IPS DF 19.7 (cell line): Measurements from ENCODE around the gene TENT5A.

Experiments
- DNase-seq: peaks from one replicate; pipeline ENCODE4 v3.0.0-alpha.2; 2013; ENCODE audit warnings: low read depth, low spot score

The TENT5A gene

GRCh38 chr6:81771097-81771496, 18.6 kb upstream of the TENT5A start:
- no peak for DNase-seq

DNA sequence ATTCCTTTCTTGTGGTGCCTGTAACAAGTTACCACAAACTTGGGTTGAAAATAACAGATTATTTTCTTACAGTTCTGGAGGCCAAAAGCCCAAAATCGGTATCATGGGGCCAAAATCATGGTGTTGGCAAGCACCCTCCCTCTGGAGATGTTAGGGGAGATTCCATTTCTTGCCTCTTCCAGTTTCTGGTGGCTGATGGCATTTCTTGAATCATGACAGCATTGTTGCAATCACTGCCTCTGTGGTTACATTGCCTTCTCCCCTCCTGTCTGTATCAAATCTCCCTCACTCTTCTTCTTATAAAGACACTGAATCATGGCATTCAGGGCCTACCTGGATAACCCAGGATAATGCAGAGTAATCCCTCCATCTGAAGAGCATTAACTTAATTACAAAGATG, 17.9 kb upstream of the TENT5A start:
- DNase-seq: no peak

- no peak for DNase-seq
Observed at GRCh38 chr6:81769824-81770223, 17.3 kb upstream of the TENT5A start.

DNA sequence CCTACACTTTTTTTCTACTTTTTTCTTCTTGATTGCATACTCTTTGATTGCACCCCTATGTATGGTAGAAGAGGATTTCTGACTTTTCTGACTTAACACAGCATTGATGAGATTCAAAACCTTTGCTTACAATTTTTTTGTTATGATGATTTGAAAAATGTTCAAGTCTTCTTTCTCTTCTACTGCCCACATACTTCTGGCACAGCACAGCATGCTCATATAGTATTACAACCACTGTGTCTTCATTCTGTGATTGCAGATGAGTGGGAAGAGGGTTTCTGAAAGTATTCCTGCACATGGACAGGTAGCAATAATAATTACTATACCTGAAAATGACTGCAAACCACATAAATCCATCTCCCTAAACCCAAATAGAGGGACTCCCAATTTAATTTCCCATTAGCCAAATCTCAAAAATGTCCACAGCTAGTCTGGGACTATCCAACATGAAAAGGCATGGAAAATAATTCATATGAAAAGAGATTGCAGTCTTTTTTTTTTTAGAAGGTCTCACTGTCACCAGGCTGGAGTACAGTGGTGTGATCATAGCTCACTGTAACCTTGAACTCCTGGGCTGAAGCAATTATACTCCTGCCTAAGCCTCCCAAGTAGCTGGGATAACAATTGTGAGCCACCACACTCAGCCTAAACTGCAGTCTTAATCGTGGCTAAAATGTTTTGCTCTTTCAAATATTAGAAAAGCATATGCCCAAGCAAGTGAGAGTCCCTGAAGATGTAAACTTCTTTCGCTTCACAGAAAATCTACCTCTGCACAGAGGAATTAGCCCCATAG, 15.9 kb upstream of the TENT5A start:
- no peak for DNase-seq

- DNase-seq: no peak
Observed at GRCh38 chr6:81767163-81767891, 14.8 kb upstream of the TENT5A start.

- DNase-seq: no peak
Observed at GRCh38 chr6:81766482-81767069, 14.1 kb upstream of the TENT5A start.

DNA sequence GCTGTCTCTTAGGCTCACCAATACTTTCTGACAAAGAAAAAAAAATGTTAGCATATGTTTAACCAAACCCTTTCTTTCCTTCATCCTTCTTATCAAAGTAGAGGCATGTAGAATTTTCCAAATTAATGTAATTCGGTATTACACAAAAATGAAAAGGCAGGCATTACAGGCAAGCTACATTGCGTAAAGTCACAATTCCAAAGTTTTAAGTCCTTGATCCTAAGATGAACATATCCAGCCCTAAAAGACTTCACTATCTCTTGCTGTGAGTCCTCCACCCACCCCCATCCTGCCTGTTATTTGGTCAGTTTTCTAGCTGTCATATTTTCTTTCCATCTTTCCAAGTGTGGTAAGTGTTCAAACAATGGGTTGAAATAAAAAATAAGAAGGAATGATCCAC, 12.1 kb upstream of the TENT5A start:
- DNase-seq: no peak

GRCh38 chr6:81763968-81764367, 11.5 kb upstream of the TENT5A start:
- DNase-seq: no peak

- DNase-seq: no peak
Observed at GRCh38 chr6:81763051-81763450, 10.6 kb upstream of the TENT5A start.

- DNase-seq: no peak
Observed at GRCh38 chr6:81762606-81763005, 10.1 kb upstream of the TENT5A start.

DNA sequence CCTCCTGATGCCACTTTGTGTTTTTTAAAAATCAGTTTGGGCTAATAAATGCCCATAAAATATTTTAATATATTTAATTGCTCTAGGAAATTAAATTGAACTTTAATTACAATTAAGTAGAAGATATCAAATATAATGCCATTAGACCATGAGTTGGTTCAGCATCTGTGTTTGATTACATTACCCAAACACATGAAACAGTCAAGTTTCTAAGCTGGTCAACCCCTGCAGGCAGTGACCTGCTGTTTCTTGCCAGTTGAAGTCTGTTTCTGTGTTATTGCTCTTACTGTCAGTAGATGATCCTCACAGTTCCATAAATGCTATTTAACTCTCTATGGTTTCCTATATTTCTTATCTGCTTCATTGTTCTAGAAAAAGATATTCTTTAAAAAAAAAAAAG, 9.7 kb upstream of the TENT5A start:
- no peak for DNase-seq

GRCh38 chr6:81761197-81761596, 8.7 kb upstream of the TENT5A start:
- DNase-seq: no peak

GRCh38 chr6:81759782-81760181, 7.3 kb upstream of the TENT5A start:
- no peak for DNase-seq

GRCh38 chr6:81758221-81758620, 5.7 kb upstream of the TENT5A start:
- DNase-seq: no peak

DNA sequence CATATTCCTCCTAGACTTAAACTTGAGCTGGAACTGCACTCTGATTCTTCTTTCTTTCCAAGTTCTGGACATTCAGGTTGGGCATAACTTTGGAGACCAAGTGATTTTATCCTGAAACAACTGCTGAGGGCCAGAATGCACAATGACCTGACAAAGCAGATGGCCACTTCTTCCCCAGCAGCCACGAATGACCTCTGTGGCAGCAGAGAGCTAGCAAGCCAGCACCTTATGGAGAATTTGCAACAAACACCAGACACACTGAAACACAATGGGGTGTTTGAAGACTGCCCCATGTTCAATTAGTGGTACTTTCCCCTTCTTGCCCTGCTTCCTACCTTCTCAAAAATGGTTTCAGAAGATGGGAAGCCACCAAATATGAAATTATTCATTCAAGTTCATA, 4.2 kb upstream of the TENT5A start:
- no peak for DNase-seq

GRCh38 chr6:81755551-81755950, 3.1 kb upstream of the TENT5A start:
- DNase-seq: no peak

- no peak for DNase-seq
Observed at GRCh38 chr6:81754906-81755305, 2.4 kb upstream of the TENT5A start.

- no peak for DNase-seq
Observed at GRCh38 chr6:81753711-81754577, 1.5 kb upstream of the TENT5A start.

DNA sequence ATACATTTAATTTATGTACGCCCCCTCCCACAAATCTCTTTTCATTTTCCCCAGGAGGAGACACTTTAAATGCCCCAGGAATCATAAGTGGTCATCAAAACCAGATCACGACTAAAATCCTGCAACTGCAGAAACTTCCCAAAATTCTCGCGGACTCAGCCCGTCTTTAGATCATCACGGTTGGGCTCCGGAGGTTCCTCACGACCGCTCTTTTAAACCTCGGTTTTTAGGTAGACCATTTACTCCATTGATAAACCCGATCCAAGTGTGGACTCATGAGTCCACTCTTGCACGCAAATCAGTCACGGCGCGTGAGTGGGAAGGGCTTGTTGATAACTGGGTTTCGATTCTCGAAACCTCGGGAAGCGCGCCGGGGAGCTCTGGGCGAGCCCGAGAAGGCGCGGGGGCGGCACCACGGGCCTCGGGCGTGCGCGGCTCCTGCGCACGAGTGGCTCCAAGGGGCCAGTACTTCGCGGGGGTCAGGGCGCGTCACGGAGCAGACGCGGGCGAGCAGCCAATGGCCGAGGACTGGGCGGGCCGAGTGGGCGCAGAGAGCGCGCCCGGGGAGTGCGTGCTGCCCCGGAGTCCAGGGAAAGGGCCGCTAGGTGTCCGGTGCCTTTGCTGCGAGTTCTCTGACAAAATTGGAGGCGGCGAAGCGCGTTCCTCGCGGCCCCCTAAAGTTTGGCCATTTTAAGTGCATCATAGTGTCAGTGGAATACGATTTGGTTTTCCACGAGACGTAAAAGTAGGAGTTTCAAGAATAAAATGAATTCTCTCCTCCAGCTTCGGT, 635 bp upstream of the TENT5A start:
- DNase-seq: no peak

DNA sequence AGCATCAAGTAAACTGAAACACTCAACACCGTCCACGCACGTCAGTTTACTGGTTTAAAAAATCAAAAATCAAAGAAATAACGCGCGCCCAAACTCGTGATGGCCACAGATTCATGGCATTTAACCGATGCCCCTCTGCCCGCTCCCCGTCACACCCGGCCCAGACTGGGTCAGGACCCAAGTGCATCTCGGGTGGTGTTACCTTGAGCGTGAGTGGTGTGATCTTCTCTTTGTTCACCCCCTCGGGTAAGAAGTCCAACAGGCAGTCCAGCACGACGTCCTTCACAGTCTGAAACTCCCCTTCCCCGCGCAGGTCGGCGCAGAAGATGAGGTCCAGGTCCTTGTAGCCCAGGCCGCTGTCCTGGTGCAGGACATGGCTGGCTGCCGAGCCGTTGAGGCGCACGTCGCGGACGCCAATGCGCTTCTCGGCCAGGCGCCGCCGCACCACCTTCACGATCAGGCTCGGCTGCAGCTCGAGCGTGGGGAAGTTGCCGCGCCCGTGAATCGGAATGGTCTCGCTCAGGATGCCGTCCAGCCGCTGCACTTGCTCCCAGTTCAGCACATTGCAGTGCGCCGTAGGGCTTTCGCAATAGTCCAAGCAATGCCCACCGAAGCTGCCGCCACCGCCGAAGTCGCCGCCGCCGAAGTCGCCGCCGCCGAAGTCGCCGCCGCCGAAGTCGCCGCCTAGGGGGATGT, 945 bp downstream of the TENT5A start:
- DNase-seq: no peak
